HG03342 (cell line): Measurements from ENCODE around the gene CELA3B.
"Not testable (repeated sequence)": the region's sequence is repeated elsewhere in the genome, so short reads cannot be mapped to it uniquely, and the experiment has no call there.

Source experiments
- ATAC-seq: cut with Tn5 transposase; IDR thresholded peaks from one replicate; pipeline ENCODE4 v1.9.1; 2021; ENCODE audit warnings: mild to moderate bottlenecking, moderate library complexity; ENCODE audit not compliant: unreplicated experiment

Gene CELA3B, protein sequence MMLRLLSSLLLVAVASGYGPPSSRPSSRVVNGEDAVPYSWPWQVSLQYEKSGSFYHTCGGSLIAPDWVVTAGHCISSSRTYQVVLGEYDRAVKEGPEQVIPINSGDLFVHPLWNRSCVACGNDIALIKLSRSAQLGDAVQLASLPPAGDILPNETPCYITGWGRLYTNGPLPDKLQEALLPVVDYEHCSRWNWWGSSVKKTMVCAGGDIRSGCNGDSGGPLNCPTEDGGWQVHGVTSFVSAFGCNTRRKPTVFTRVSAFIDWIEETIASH

DNA sequence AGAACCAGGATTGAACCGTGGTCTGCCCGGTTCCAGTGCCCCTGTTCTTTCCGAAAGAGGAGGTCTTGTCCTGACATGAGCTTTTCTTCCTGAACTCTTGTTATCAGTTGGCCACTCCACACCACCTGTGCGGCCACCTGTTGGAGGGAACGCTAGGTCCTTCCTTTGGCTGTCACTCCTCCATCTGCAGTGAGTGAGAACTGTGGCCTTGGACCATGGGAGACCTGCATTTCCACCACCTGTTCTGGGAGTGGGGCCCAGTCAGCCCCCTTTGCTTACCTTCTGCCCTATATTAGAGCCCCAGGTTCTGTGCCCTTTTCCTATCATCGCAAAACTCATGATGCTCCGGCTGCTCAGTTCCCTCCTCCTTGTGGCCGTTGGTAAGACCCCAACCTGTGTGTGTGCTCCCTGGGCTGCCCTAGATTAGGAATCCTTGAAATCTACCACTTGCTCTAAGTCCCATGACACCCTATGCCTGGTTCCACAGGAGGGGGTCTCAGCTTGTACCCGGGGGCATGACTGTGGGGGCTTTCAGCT, at the start of gene CELA3B:
Gene CELA3B (plus strand): TSS at position 320 of the 537 bp plus-strand sequence. CDS start 18 bp downstream, at position 338.
- not testable (repeated sequence) for ATAC-seq

DNA sequence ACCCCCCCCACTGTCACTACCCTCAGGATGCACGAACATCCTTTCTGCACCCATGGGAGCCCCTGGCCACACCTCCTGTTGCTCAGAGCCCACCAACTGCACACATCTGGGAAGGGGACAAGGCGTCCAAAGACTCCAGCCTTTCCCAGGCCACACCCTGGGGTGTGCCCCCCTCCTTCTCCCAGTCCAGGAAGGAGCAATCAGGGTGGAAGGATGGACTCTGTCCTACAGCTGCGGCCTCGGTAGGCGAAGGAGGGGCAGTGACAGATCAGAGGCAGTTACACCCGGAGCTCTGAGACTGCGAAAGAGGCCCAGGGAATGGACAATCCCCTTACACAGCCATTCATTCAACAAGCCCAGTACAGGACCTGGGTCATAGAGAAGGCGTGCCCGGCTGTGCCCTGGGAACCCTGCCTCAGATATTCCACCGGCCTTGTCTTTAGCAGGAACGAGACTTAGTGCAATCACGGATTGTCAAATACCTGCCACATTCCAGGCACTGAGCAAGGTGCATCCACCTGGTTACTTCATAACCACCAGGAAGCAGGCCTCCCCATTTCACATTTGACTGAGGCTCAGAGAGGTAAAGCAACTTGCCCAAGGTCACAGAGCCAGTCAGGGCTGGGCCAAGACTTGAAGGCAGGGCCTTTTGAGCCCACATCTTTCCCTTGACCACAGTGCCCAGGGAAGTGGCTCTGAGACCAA, 49.1 kb upstream of the CELA3B start:
- no peak for ATAC-seq

DNA sequence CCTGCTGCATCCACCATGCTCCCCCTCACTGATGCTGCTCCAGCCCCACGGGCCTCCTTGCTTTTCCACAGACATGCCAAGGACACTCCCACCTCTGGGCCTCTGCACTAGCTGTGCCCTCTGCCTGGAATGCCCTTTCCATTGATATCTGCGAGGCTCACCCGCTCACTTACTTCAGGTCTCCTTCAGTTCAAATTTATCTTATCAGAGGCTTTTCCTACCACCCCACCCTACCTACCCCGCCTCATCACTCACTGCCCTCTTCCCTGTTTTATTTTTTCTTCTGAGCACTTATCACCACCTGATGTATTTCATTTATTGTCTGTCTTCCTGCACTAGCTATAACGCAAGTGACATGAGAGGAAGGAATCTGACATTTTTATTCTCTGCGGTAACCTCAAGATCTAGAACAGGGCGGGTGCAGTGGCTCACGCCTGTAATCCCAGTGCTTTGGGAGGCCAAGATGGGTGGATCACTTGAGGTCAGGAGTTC, 46.7 kb upstream of the CELA3B start:
- ATAC-seq, result no peak

DNA sequence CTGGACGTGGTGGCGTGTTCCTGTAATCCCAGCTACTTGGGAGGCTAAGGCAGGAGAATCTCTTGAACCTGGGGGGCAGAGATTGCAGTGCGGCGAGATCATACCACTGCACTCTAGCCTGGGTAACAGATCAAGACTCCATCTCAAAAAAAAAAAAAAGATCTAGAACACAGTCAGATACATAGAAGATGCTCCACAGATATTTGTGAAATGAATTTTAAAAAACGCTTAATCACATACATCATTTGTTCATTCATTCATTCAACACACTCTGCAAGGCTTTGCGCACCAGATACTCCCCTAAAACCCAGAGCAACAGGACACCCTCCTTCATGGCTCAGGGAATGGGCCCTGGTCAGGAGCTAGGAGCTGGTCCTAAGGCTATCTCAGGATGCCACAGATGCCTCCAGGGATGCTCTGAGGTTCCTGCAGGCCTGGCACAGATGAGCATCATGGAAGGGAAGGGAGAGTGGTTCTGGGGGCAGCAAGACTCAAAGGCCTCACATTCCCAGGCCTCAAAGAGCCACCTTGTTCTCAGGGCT, 46.1 kb upstream of the CELA3B start:
- no peak for ATAC-seq

DNA sequence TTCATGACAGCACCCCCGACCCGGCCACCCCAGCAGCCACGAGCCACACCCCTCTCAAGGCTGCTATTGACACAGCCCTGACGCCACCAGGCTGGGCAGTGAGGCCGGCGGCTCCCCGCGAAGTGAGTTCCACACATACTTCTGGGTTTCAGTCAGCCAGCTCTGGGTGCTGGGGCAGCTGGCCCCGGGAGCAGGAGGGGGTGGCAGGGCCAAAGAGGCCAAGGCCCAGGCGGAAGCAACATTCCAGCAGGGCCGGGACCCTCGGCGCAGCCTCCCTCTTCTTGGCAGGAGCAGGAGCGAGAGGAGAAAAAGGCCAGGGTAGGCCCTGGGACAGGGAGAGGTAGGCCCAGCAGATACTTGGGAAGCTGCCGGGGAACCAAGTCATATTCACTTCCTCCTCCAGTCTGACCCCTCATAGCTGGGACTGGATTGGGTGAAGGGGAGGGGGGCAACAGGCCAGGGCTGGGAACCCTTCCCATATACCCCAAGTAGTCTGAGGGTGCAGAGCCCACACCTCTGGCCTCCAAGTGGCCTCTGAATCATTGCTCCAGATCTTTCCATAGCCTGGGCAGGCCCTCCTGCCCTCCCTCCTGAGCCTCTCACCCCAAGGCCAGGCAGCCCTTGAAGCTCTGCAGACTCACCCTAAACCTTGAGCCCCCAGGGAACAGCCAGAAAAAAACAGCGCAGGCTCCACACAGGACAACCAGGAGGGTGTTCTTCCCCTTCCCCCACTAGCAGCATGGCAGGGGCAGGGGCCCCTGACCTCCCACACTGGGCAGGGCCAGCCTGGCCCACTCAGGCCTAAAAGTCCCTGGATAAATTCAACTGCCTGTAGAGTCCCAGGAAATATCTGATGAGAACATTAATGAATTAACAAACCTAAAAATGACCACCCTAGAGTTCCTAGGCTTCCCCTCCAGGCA, 45.4 kb upstream of the CELA3B start:
- ATAC-seq, result no peak

DNA sequence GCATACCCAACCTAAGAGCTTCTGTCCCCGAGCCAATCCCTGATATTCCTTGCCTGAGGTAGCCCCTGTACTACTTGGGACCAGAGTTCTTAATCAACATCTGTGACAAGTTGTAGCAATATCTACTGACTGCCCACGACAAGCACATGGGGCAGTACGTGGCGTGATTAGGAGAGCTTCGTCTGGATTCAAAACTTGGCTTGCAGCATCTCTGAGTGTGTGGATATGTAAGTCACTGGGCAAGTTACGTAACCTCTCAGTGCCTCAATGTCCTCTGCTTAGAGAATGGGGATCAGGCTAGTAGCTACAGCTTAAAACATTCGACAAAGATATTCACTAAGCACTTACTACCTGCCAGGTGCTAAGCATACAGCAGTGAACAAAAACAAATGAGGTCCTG, 44.7 kb upstream of the CELA3B start:
- no peak for ATAC-seq

DNA sequence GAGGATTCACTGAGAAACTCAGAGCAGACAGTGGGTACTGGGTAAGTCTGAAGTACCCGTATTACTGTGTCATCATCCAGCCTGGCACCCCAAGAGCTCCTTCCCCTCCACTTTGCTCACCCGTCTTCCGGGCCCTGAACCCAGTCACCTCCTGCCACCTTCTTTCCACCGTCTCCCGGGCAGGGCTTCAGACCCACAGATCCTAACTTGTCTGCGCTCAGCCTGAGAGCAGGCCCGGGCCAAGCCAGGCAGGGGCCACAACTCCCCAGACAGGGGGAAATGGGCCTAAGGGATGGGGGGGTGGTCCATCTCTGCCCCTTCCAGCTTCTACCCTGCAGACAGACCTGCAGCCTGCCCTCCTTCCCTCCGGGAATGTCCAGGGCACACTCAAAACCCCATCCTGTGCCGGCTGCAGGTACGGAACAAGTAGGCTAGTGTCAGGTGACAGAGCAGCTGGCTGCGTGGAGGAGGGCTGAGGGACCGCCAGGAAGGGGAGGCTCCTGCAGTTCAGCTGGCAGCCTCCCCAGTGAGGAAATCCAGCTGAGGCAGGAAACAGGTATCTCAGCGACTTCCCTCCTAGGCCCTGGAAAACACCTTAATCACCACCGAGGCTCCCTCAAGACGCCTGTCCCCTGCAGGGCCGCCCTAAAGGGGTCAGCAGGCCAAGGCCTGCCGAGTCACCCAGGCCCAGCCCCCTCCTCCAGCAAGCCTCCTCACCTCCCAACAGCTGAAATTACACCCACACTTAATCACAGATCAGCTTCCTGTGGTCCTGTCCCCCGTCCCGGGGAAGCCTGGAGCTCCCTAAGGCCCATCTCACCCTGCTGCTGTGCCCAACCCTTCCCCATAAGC, 43.2 kb upstream of the CELA3B start:
- no peak for ATAC-seq

DNA sequence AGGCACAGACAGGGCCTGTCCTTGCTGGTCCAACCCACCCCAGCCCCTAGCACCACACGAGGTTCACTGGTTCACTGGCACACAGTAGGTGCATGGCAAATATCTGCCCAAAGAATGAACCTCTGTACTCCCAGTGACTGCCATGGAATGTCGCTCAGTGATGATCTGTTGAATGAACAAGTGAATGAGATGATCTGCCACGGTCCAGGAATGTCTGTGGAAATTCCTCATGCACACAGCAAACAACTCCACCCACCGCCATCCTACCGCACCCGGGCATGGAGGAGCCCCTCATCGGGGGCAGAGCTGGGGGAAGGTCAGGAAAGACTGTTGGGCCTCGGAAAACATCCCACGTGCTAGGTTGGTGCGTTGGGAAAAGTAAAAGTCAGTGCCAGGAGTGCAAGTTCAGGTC, 41.4 kb upstream of the CELA3B start:
- ATAC-seq, result no peak

DNA sequence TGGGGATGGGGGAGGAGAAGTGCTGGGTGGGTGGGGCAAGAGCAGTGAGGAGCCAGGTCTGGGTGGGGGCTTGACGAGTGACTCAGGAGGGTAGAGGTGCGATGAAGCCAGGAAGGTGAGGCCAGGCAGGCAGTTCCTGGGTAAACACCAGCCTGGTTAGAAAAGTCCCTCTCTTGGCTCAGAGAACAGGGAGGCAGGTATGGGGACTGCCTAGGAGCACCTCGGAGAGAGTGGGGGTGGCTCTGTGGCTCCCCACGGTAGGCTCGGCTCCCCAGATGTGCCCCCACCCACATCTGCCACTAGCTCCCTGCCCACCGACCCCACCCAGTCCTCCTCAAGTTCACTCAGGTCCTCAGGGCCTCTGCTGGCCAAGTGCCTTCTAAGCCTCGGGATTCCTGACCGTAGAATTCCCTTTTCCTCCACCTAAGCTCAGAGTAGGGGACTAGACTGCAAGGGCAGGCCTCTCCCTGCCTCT, 40.9 kb upstream of the CELA3B start:
- ATAC-seq, result no peak

DNA sequence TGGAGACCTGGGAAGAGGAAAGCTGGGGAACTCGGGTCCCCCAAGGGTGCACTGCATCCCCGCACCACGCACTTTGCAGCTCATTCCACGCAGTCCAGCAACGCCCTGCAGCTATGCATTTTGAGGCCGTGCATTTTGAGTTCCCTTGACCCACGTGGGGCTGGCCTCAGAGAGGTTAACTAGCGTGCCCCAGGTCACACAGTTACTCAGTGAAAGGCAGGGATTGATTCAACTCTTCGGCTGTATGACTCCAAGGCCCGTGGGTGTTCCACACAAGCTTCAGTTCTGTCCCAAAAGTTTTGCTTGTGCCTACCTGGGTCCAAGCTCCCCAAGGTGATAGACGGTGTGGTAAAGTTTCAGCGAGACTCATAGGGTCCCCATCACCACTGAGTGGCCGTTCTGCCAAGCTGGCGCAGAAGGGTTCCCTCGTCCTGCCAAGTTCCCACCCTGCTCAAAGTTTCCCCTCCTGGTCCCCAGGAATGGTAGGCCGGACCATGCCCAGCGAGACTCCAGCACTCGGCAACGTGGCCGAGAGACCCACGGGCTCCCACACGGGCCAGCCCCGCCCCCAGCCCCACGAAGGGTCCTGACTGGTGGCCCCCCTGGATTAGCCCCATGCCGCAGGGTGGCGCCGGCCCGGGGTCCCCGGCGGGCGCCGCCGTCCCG, 40.3 kb upstream of the CELA3B start:
- ATAC-seq, result peak; percentile 15

DNA sequence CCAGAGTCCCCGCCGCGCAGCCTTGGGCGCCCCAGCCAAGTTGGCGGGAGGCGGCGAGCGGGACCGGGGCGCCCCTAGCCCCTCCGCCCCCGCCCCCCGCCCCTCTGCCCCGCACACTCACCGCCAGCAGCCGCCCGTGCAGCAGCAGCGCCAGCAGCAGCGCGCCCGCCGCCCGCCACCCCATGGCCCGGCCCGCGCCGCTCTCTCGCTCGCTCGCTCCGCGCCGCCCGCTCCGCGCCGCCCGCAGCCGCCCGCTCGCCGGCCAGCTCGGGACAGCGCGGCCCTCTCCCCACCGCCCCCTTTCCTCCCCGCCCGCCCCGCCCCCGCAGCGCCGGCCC, 39.8 kb upstream of the CELA3B start, which contains the start of gene HSPG2:
Gene HSPG2 (minus strand): TSS at position 277 of the 338 bp plus-strand sequence. CDS start 93 bp downstream, at position 184.
- ATAC-seq, result peak; percentile 24

DNA sequence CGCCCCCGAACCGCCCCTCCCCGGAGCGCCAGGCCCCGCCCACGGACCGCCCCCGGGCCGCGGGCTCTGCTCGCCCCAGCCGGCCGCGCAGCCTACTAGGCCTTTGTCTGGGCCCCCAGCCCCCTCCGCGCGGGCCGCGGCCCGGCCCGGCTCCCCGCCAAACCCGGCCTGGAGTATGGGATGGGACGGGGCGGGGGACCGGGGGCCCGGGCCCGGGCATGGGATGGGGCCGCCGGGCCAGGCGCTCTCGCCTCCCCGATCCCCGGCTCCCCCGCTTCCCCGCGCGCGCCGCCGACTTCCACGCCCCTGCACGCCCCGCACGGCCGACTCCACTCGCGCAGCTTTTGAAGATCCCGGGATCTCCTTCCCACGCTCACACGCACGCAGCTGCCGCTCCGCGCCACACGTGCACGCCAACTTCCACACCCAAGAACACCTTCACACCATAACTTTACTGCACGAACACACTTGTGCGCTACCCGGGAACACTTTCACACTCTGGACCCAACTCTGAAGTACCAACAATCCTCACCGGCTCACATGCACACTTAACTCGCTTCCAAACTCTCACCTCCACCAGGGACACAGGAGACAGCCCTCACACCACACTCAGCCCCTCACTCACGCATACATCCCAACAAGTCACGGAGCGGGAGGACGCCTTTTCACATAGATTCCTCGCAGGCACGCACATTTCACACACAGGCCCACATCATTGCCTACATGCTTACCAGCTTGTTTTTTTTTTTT, 39.3 kb upstream of the CELA3B start:
- peak; percentile 67 for ATAC-seq

DNA sequence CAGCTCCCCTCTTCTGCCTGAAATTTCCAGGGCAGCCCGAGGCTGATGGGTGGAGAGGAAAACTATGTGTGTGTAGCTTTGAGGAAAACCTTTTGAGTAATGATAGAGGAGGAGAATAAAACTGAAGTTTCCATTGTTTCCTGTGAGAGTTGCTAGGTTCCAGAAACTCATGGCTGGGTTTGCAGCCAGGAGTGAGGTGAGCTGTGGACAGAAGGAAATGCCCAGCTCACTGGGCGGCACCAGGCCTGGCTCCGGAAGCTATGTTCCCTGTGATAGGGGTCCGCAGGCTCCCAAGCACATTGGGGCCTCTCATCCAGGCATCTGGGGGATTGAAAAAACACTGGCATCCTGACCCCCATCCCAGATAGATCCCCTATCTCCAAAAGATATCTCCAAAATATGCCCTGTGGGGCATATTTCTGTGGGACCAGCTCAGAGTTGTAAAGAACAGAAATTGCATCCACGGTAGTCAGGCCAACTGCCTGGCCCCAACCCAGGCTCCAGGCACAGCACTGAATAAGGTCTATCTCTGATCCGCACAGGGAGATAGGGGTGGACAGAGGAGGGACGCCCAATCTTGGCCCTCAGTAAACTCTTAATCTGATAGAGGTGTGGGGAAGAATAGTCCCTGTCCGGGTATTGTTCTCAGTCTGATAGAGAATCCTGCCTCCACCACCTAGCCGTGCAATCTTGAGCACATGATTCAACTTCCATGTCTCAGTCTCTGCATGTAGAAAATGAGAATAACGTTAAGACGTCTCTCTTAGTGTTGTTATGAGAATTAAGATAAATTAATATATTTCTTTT, 37.9 kb upstream of the CELA3B start:
- ATAC-seq, result no peak

DNA sequence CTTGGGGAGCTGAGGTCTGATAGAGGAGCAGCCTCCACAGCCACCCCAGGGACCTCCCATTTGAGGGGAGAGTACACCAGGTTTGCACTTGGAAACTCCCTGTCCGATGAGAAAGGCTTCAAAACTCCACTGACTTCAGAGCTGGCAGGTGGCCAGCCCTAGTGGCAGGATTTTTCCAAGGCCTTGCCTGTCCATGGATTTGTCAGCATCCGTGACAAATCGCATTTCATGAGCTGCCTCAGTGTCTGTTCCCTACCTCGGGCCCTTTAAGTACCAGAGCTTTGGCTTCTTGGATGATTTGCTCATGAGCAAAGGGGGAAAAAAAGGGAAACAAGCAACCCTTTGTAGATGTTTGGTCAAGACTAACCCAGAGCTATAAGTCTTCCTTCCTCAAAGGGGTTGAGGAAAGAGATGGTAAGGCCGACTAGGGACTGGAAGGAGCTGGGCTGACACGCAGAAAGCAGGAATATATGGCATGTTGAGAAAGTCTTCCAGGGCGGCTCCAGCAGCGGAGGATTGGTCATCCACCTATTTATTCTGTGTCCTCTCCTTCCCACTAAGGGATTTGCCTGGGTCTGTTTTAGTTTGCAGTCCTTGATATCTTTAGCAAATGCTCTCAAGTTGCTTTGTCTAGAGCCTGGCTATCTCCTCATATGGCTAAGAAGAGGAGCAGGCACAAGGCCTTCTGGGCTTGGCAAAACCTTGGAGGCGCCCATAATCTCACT, 37.0 kb upstream of the CELA3B start:
- no peak for ATAC-seq

DNA sequence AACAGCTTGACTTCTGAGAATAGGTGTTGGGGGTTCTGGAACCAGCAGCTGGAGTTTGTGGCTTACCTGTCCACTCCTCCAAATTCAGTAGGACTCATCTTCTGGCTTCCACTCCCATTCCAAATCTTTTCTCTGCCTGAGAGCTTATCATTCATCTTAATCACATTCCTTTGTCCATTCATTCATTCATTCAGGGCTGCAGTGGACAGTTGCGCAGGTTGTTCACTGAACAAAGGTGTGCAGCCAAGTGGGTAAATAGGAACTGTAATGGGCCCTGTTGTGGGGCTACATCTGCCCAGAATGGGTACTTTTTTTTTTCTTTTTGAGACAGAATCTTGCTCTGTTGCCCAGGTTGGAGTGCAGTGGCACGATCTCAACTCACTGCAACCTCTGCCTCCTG, 36.3 kb upstream of the CELA3B start:
- no peak for ATAC-seq

DNA sequence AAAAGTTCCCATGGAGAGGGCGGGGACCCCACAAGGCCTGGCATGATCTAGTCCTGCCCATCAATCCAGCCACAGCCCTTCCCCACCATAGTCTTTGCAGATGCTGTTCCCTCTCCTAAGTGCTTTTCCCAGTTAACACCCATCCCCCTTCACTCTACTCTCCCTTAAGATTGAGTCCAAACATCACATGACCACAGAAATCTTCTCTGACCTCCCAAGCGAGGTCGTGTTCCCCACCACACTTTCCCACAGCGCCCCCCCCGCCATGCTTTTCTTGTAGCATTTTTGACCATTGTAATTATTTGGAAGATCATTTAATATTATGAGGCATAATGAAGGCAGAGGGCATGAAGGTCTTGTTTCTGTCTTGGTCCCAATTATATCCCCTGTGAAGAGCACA, 35.5 kb upstream of the CELA3B start:
- ATAC-seq, result no peak

DNA sequence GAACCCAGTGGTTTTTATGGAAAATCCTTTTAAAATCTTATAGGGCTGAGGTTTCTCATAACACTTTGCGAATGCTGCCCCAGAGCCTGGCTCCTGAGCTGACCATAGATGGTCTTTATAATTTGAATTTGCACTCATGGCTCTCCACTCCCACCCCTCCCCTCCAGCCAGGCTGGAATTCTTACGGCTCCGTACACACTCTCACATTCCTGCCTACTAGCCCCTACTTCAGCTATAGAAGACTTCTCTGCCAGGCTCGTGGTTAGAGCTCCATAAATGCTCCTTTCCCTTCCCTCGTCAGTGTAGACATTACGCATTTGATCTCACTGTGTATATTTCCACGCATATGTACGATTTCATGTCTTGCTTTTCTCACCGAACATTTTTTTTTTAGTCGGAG, 34.4 kb upstream of the CELA3B start:
- ATAC-seq, result no peak
